PC-3 (cell line): ENCODE results near the gene GNPTG. TPM values are rescaled to one million over a fixed set of nuclear protein-coding genes. Genes with fewer than 3 reads are reported as not detected.

Source experiments
- ATAC-seq: fragments of 200-7000 bp; cut with Tn5 transposase; 2 replicates; pipeline ENCODE4 v1.9.1; 2020; ENCODE audit warnings: mild to moderate bottlenecking, moderate library complexity
- BruUV-seq: library from RNA; stranded (reverse); fragments of 400-500 nt; replicated peaks from 2 replicates; lab custom pipeline; 2021; lab: Mats Ljungman, UMichigan
- CTCF ChIA-PET: fragments of 300-600 bp; sonication (Branson Sonifier 250); formaldehyde crosslinking; loops from one replicate; lab custom pipeline; 2022; ENCODE audit warnings: antibody characterized with exemption; lab: Charles Lee
- POLR2A ChIA-PET: fragments of 300-600 bp; sonication (Branson Sonifier 250); formaldehyde crosslinking; loops from one replicate; lab custom pipeline; 2022; ENCODE audit warnings: antibody characterized with exemption; ENCODE audit not compliant: unreplicated experiment; lab: Charles Lee
- DNase-seq: peaks from one replicate; pipeline ENCODE4 v3.0.0-alpha.2; 2015
- H2AFZ ChIP-seq: fragments of 300-600 bp; sonication (generic); 2 replicates; pipeline ENCODE4 v1.6.0; 2016; ENCODE audit warnings: antibody characterized with exemption, low read length
- H3F3A ChIP-seq: fragments of 300-600 bp; sonication (generic); one replicate; pipeline ENCODE4 v1.6.0; 2017; ENCODE audit warnings: antibody characterized with exemption, low read length, control low read depth, mild to moderate bottlenecking; ENCODE audit not compliant: unreplicated experiment
- H3K27ac ChIP-seq: fragments of 300-600 bp; sonication (generic); 2 replicates; pipeline ENCODE4 v1.5.1; 2016; ENCODE audit warnings: mild to moderate bottlenecking, low read length
- H3K27me3 ChIP-seq: fragments of 300-600 bp; sonication (generic); 2 replicates; pipeline ENCODE4 v1.6.1; 2016; ENCODE audit warnings: low read length, mixed read lengths
- H3K36me3 ChIP-seq: fragments of 300-600 bp; sonication (generic); 2 replicates; pipeline ENCODE4 v1.6.1; 2016; ENCODE audit warnings: low read depth, mixed run types, low read length, mixed read lengths
- H3K4me1 ChIP-seq: fragments of 300-600 bp; sonication (generic); 2 replicates; pipeline ENCODE4 v1.5.1; 2016; ENCODE audit warnings: low read length; ENCODE audit not compliant: insufficient read depth
- H3K4me2 ChIP-seq: fragments of 300-600 bp; sonication (generic); 2 replicates; pipeline ENCODE4 v1.6.0; 2016; ENCODE audit warnings: low read length
- H3K4me3 ChIP-seq: fragments of 300-600 bp; sonication (generic); 2 replicates; pipeline ENCODE4 v1.5.1; 2016; ENCODE audit warnings: mild to moderate bottlenecking, low read length, mixed read lengths
- H3K79me2 ChIP-seq: fragments of 300-600 bp; sonication (generic); 2 replicates; pipeline ENCODE4 v1.6.1; 2017; ENCODE audit warnings: low read length, mixed read lengths
- H3K9ac ChIP-seq: fragments of 300-600 bp; sonication (generic); 2 replicates; pipeline ENCODE4 v1.6.0; 2016; ENCODE audit warnings: mild to moderate bottlenecking, low read length
- H3K9me2 ChIP-seq: fragments of 300-600 bp; sonication (generic); replicated peaks from 2 replicates; pipeline ENCODE4 v1.6.1; 2016; ENCODE audit warnings: mixed run types, low read length, mixed read lengths
- H3K9me3 ChIP-seq: fragments of 300-600 bp; sonication (generic); 2 replicates; pipeline ENCODE4 v1.6.1; 2016; ENCODE audit warnings: low read length, mixed read lengths
- H4K20me1 ChIP-seq: fragments of 300-600 bp; sonication (generic); 2 replicates; pipeline ENCODE4 v1.6.1; 2016; ENCODE audit warnings: low read length, mixed read lengths
- CTCF ChIP-seq: fragments of 300-600 bp; sonication (generic); conservative IDR thresholded peaks from 2 replicates; pipeline ENCODE4 v1.5.1; 2017; ENCODE audit warnings: antibody characterized with exemption, low read depth, mild to moderate bottlenecking, low read length
- EZH2 ChIP-seq: fragments of 300-600 bp; sonication (generic); IDR thresholded peaks from one replicate; pipeline ENCODE4 v1.6.1; 2017; ENCODE audit warnings: antibody characterized with exemption, mild to moderate bottlenecking, low read length; ENCODE audit not compliant: unreplicated experiment
- EZH2phosphoT487 ChIP-seq: fragments of 300-600 bp; sonication (generic); IDR thresholded peaks from 2 replicates; pipeline ENCODE4 v1.6.1; 2018; ENCODE audit warnings: mild to moderate bottlenecking, antibody characterized with exemption, low read length, borderline replicate concordance
- intact Hi-C: fragments of 100-400 bp; cut with micrococcal nuclease; formaldehyde crosslinking; loops from 2 replicates; pipeline ENCODE4 v1.9.0; 2023
- total RNA-seq: library from RNA; depleted of rRNA; stranded (reverse); fragments of >200 nt; gene quantifications from 2 replicates; pipeline ENCODE4 v1.2.3, GENCODE V29; 2014

The GNPTG gene
- total RNA-seq, 1 experiment from 2014 or later = 36.3 TPM

DNA sequence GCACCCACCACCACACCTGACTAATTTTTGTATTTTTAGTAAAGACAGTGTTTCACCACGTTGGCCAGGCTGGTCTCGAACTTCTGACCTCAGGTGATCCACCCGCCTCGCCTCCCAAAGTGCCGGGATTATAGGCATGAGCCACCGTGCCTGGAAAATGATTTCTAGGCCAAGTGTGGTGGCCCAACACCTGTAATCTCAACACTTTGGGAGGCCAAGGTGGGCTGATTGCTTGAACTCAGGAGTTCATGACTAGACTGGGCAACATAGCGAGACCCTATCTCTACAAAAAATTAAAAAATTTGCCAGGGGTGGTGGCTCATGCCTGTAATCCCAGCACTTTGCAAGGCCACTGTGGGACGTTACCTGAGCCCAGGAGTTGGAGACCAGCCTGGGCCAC, 29.3 kb upstream of the GNPTG start:
- no TSS peak for BruUV-seq
- no peaks in the 10 kb centered on the region for H4K20me1 ChIP-seq
- TF ChIP-seq EZH2 (no peak), CTCF (no peak), EZH2phosphoT487 (no peak)

DNA sequence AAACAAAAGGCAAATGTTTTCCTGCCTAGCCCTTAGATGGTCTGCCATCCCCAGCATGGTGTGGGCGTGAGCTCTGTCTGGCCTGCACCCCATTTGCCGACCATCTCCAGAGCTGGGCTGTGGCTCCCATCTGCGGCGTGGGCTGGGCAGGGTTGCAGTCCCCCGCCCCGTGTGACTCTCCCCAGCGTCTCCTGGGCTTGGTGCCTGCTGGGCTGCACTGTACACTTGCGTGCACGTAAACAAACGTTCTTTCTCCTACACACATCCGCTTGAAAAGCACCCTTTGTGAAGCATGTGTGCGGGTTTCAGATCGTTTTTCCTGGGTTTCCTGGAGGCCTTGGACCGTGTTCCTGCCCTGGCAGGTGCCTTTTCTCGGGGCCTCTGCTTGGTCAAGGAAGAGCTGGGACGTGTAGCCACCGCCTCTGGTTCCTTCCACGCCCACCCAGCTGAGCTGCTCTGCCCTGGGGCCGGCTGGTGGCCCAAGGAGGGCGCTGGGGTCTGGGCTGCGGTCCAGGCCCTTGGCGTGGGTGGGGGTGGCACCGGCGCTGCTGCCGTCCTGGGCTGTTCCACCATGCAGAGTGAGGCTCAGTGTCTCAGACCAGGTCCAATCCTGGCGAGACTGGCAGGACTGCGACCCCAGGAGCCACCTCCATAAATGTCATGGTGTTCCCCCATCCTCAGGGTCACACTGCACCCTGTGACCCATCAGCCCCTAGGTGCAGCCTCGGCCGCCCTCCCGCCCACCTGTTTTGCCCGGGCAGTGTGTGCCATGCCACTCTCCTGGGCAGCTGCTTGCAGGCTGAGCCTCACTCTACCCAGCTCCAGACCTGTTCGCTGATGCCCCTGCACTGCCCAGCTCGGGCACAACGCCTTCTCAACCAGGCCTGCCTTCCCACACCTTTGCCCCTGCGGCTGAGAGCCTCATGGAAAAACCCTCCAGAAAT, 28.2 kb upstream of the GNPTG start:
- no peaks in the 10 kb centered on the region for H3K4me1 ChIP-seq
- POLR2A ChIA-PET = no interaction called here
- no peak overlapping the region for H3K4me2 ChIP-seq
- peaks cover 4% of the 10 kb centered on the region; the same call in 1 of the 2 replicates for H3K36me3 ChIP-seq
- no peaks in the 10 kb centered on the region for H3K9me3 ChIP-seq
- H3K27ac ChIP-seq = no peak overlapping the region
- H3K9me2 ChIP-seq = no peaks in the 10 kb centered on the region
- no peak overlapping the region for H3K9ac ChIP-seq
- H3K79me2 ChIP-seq = no peaks in the 10 kb centered on the region
- H3K27me3 ChIP-seq = no peaks in the 10 kb centered on the region
- no peak overlapping the region for H3K4me3 ChIP-seq
- no peaks in the 10 kb centered on the region for H3F3A ChIP-seq
- ATAC-seq = no peak
- H4K20me1 ChIP-seq = no peaks in the 10 kb centered on the region
- CTCF ChIA-PET = no interaction called here
- intact Hi-C loops = no loop called here
- no TSS peak for BruUV-seq
- no peak overlapping the region for H2AFZ ChIP-seq
- DNase-seq = no peak
- TF ChIP-seq EZH2phosphoT487 = no peak
- no peak for TF ChIP-seq EZH2
- no peak for TF ChIP-seq CTCF

More for the DNA sequence above, 29.3 kb upstream of the GNPTG start:
- H3K9me2 ChIP-seq = no peaks in the 10 kb centered on the region
- no peak for DNase-seq
- H3K4me2 ChIP-seq = no peak overlapping the region
- H3K4me3 ChIP-seq = no peak overlapping the region
- H3K27ac ChIP-seq = no peak overlapping the region
- POLR2A ChIA-PET = no interaction called here
- no peak overlapping the region for H3K9ac ChIP-seq
- H2AFZ ChIP-seq = no peak overlapping the region
- H3K4me1 ChIP-seq = no peaks in the 10 kb centered on the region
- peaks cover 16% of the 10 kb centered on the region; the same call in 1 of the 2 replicates for H3K36me3 ChIP-seq
- peaks cover under 1% of the 10 kb centered on the region; the same call in 1 of the 2 replicates for H3K79me2 ChIP-seq
- no peaks in the 10 kb centered on the region for H3F3A ChIP-seq
- intact Hi-C loops = no loop called here
- no peaks in the 10 kb centered on the region for H3K9me3 ChIP-seq
- no peak for ATAC-seq
- CTCF ChIA-PET = no interaction called here
- no peaks in the 10 kb centered on the region for H3K27me3 ChIP-seq
